Superior temporal gyrus (tissue), 1 donor: ENCODE results near the gene ZMYND12.

ENCODE experiments used
- DNase-seq: peaks from one replicate; pipeline ENCODE4 v3.0.0-alpha.2; 2016; ENCODE audit errors: extremely low spot score

ZMYND12 gene

GRCh38 chr1:42442662-42443061, 13.2 kb downstream of the ZMYND12 start:
- no peak for DNase-seq

- no peak for DNase-seq
Observed at GRCh38 chr1:42439940-42440339, 15.9 kb downstream of the ZMYND12 start.

- no peak for DNase-seq
Observed at GRCh38 chr1:42434340-42434739, 21.5 kb downstream of the ZMYND12 start.

GRCh38 chr1:42433369-42433768, 22.5 kb downstream of the ZMYND12 start:
- no peak for DNase-seq

DNA sequence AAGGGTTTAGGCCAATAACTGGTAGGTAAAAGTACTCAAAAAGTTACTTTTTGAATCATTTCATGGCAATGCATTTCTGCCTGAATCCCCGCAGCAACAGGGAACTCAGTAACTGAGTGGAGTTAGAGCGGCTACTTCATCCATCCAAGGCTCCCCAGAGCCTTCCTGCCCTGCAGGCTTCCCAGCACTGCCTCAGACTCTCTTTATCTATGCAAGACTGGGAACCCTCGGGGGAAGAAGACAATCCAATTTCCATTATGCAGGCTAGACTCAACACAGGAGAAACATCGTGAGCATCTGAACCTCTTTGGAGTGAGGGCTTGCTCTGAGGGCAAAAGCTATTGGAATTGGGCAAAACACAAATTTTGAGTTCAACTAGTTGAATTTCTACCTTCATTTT, 23.1 kb downstream of the ZMYND12 start:
- DNase-seq, result no peak

- DNase-seq, result no peak
Observed at GRCh38 chr1:42431514-42431913, 24.3 kb downstream of the ZMYND12 start.

DNA sequence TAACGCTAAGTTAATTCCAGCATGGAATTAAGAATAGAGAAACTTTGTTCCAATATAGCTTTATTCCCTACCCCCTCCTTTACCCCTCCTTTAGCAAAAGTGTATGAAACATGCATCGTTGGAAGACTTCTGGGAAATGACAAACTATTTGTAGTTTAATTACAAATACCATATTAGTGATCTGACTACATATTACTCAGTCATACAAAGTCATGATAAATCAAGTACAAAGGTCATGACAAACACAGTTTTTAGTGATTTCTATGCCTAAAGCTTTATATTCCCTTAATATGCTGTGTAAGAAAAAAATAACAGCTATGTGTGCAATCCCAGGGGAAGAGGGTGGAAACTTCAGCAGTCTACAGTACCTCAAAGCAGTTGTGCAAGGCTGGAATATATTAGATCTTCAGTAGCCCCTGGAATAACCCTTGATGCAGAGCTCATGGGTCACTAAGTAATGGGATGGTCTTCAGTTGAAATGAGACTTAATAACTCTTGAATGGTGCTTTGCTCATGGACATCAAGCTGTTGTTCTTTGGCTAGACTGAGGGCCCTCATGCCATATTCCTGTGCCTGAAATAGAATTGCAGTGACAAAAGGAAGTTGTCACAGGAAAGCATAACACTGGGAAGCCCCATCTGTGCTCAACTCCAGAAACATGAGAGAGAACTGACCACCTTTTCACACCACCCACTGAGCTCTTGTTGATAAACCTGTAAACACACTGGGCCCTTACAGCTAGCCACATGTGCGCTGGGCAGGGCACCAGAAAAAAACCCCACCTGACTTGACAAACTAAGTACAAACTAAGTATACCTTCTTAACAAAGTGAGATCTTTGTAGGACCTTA, 25.3 kb downstream of the ZMYND12 start:
- no peak for DNase-seq

- DNase-seq, result no peak
Observed at GRCh38 chr1:42429603-42430002, 26.2 kb downstream of the ZMYND12 start.

DNA sequence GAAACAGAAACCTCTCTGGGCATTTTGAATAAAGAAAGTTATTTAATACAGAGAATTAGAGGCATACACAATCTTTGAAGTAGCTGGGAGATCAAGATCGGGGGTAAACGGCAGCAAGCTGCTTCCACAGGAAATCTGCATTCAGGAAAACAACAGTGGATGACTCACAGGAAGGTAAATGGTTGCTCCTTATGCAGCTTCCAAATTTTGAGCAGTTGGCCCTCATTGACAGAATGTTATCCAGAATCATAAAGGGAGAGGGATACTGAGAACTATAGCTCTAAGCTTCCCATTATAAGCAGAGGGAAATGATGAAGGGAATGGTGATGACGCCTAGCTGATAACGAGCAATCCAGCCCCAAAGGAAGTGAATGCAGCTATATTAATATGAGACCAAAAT, 28.6 kb downstream of the ZMYND12 start:
- no peak for DNase-seq

DNA sequence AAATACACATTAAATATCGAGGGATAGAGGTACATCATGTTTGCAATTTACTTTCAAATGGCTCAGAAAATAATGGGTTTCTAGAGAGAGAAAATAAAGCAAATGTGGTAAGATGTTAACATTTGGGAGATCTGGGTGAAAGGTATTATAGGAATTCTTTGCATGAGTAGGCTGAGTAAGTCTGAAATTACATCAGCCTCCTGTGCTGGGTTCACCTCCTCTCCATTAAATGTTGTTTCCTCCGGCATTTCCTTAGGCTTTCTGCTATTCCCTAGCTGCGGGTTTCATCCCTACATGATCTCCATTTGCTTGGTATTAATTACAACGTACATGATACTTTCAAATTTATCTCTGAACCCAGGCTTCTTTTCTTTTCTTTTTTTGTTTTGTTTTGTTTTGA, 31.6 kb downstream of the ZMYND12 start:
- no peak for DNase-seq

GRCh38 chr1:42423681-42424080, 32.1 kb downstream of the ZMYND12 start:
- DNase-seq, result no peak

- DNase-seq, result no peak
Observed at GRCh38 chr1:42422737-42423136, 33.1 kb downstream of the ZMYND12 start.

GRCh38 chr1:42420911-42421585, 34.8 kb downstream of the ZMYND12 start:
- peak; percentile 75 for DNase-seq

- DNase-seq, result peak; percentile 61
Observed at GRCh38 chr1:42420121-42420520, 35.7 kb downstream of the ZMYND12 start.

DNA sequence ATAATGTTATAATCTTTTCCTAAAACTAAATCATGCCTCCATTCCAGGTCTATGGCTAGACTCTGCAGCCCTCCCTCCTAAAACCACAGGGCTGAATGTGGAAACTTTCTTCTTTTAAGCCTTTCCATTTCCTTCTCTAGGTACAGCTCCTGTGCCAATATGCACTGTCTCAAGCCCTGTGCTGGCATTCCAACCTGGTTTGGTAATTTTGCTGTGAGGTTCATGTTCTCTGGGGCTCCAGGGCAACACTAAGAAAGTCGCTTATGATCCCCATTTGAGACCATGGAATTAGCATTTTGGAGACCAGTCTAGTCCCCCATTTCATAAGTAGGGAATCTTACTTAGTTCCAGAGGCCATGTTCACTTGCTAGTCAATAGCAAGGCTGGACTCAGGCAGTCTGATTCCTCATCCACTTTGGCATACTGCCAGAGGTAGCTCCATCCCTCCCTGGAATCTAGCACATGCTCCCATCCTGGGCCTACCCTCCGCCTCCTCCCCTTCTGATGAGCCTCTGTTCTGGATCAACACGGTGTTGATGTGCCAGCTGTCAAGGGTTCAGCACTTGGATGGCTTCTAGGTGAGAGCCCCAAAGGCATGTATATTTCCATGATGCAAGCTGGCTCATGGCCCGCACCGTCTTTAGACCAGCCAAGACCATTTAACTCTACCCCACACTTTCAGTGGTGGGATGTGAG, 36.5 kb downstream of the ZMYND12 start:
- no peak for DNase-seq

- DNase-seq, result no peak
Observed at GRCh38 chr1:42418516-42418915, 37.3 kb downstream of the ZMYND12 start.

- no peak for DNase-seq
Observed at GRCh38 chr1:42417166-42417565, 38.7 kb downstream of the ZMYND12 start.

- no peak for DNase-seq
Observed at GRCh38 chr1:42414551-42415496, 41.0 kb downstream of the ZMYND12 start.

- no peak for DNase-seq
Observed at GRCh38 chr1:42403880-42404400, 51.9 kb downstream of the ZMYND12 start.

DNA sequence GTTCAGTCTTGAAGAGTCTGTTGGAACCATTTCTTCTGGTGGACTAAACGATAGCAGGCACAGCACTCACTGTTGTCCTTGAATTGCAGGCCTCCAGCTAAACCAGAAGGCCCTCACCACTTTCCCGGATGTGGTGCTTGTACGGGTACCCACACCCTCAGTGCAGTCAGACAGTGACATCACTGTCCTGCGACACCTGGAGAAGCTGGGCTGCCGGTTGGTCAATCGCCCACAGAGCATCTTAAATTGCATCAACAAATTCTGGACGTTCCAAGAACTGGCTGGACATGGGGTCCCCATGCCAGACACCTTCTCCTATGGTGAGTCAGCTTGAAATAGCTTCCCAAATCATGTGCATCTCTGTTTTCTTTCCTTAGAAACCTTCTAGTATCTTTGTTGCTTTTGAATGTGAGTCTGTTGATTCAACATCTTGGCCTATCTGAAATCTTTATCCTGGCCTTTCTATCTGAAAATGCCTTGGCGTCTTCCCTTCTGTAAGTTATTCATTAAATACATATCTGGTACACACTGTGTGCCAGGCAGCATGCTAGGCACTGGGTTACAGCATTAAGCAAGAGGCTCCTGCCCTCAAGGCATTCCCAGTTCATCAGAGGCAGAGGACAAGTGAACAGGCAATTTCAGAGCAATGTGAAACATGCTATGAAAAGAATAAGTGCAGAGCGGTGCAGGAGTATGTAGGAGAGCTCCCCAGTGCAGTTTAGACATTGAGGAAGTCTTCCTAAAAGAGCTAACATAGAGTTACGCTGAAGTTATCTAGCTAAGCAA, 56.3 kb downstream of the ZMYND12 start:
- DNase-seq, result no peak
